DMS53 treated with DMSO at 0.1 percent for 48 hours (cell line): ENCODE results near the gene ISLR.

Experiments
- DNase-seq: peaks from one replicate; lab custom pipeline; 2025; ENCODE audit not compliant: unreplicated experiment; lab: John Stamatoyannopoulos, UW

Gene ISLR

GRCh38 chr15:74209997-74210671 is 36.6 kb downstream of the ISLR start:
- DNase-seq = no peak

- DNase-seq = no peak
Observed at GRCh38 chr15:74210729-74211128, 37.2 kb downstream of the ISLR start.

DNA sequence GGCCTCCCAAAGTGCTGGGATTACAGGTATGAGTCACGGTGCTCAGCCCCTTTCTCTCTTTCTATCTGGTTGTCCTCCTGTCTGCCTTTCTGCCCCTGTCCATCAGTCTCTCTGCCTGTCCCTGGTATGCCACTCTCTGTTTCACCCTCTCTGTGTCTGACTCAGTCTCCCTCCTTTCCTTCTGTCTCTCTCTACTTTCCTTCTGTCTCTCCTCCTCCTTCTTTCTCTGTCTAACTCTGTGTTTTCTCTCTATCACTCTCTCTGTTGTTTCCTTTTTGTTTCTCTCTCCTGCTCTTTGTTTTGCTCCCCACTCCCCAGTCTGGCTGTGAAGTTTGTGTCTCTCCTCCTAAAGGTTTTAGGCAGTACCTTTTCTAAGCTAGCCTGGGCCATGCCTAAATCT is 38.1 kb downstream of the ISLR start:
- DNase-seq = no peak

GRCh38 chr15:74212494-74212893 is 39.0 kb downstream of the ISLR start:
- no peak for DNase-seq

DNA sequence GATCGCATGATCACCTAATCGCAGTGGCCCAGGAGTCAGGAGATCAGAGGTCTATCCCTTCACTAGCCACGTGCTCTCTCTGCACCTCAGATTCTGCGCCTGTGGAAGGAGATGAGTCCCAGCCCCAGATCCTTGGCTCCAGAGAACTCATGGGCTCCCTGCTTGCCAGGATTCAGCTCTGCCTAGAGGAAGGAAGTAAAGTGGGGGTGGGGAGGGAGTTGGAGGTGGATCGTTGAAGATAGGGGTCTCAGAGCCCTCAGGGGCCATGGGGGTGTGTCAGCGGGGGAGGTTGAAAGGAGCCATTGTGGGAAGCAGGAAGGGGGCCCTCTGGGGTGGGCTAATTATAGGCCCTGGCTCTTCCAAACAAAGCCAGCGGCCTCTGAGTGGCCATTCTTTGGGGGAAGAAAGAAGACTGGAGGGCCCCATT is 40.4 kb downstream of the ISLR start:
- no peak for DNase-seq

- no peak for DNase-seq
Observed at GRCh38 chr15:74214324-74215021, 41.0 kb downstream of the ISLR start.

- no peak for DNase-seq
Observed at GRCh38 chr15:74215958-74216357, 42.4 kb downstream of the ISLR start.

DNA sequence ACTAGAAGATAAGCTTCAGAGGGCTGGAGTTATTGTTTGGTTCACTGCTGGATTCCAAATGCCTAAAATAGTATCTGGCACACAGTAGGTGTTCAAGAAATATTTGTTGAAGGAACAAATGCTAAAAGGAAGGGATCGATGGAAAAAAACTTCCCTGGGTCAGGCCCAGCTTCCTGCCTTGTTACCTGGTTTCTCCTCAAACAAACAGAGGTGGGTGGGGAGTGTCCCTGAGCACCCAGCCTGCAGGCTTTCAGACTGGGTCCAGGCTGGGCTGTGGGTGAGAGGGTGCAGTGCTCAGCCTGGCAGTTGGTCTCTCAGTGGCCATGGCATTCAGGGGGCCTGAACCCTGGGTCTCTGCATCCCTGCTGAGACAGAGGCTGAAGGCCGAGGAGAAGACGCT is 43.4 kb downstream of the ISLR start:
- no peak for DNase-seq

GRCh38 chr15:74217907-74218885 is 44.7 kb downstream of the ISLR start:
- no peak for DNase-seq

- no peak for DNase-seq
Observed at GRCh38 chr15:74220475-74221248, 47.2 kb downstream of the ISLR start.

GRCh38 chr15:74221399-74222239 is 48.1 kb downstream of the ISLR start:
- DNase-seq = no peak

GRCh38 chr15:74222240-74223119 is 49.0 kb downstream of the ISLR start:
- DNase-seq = no peak

GRCh38 chr15:74225928-74226327 is 52.4 kb downstream of the ISLR start:
- DNase-seq = no peak
